Activated CD8-positive, alpha-beta memory T cell treated with anti-CD3 and anti-CD28 coated beads for 36 hours (primary cell): Measurements from ENCODE around the gene TMEM47. TPM values are rescaled to one million over a fixed set of nuclear protein-coding genes. Genes with fewer than 3 reads are reported as not detected.

Source experiments
- CTCF ChIA-PET: fragments of 350-600 bp; sonication (Branson Sonifier 250); formaldehyde crosslinking; loops from one replicate; lab custom pipeline; 2021; ENCODE audit warnings: antibody characterized with exemption; lab: Charles Lee
- POLR2A ChIA-PET: fragments of 350-600 bp; sonication (Branson Sonifier 250); formaldehyde crosslinking; loops from one replicate; lab custom pipeline; 2021; ENCODE audit warnings: antibody characterized with exemption; lab: Charles Lee
- total RNA-seq, 2 experiments: library from RNA; stranded (reverse); gene quantifications; one replicate each; pipeline ENCODE4 v1.2.3, GENCODE V29; 2021

The TMEM47 gene
- not detected for total RNA-seq

GRCh38 chrX:34656842-34657725 lies at the start of gene TMEM47:
TMEM47 (minus strand) TSS chrX:34657285; CDS start chrX:34657029, 256 bp downstream.
- CTCF ChIA-PET: no interaction called here
- POLR2A ChIA-PET: no interaction called here

GRCh38 chrX:34687095-34687494 lies 30.0 kb upstream of the TMEM47 start:
- POLR2A ChIA-PET: no interaction called here
- CTCF ChIA-PET: interaction anchor here (0.6 kb wide), 1 partner anchor 88 kb away, joined by 3 read pairs; no protein-coding TSS in a partner anchor

GRCh38 chrX:34659575-34659974 lies 2.5 kb upstream of the TMEM47 start:
- CTCF ChIA-PET: no interaction called here

GRCh38 chrX:34658326-34658725 lies 1.2 kb upstream of the TMEM47 start:
- ChIA-PET CTCF (no interaction called here), POLR2A (no interaction called here)

More at GRCh38 chrX:34659575-34659974, 2.5 kb upstream of the TMEM47 start:
- POLR2A ChIA-PET: no interaction called here

- ChIA-PET CTCF (no interaction called here), POLR2A (no interaction called here)
These were observed 613 bp upstream of the TMEM47 start for GRCh38 chrX:34657726-34658070.

- CTCF ChIA-PET: no interaction called here
- POLR2A ChIA-PET: no interaction called here
These were observed 631 bp downstream of the TMEM47 start for GRCh38 chrX:34656467-34656841.

- CTCF ChIA-PET: no interaction called here
- POLR2A ChIA-PET: no interaction called here
These were observed 1.3 kb downstream of the TMEM47 start for GRCh38 chrX:34655501-34656455.

GRCh38 chrX:34654696-34655490 lies 2.2 kb downstream of the TMEM47 start:
- POLR2A ChIA-PET: no interaction called here
- CTCF ChIA-PET: no interaction called here

- CTCF ChIA-PET: no interaction called here
- POLR2A ChIA-PET: no interaction called here
These were observed 3.3 kb downstream of the TMEM47 start for GRCh38 chrX:34653811-34654210.

GRCh38 chrX:34642849-34643248 lies 14.2 kb downstream of the TMEM47 start:
- CTCF ChIA-PET: no interaction called here
- POLR2A ChIA-PET: no interaction called here

- ChIA-PET CTCF (no interaction called here), POLR2A (no interaction called here)
These were observed 19.0 kb downstream of the TMEM47 start for GRCh38 chrX:34638116-34638515.

- ChIA-PET POLR2A (no interaction called here), CTCF (no interaction called here)
These were observed 22.7 kb downstream of the TMEM47 start for GRCh38 chrX:34634349-34634748.

GRCh38 chrX:34632384-34632783 lies 24.7 kb downstream of the TMEM47 start:
- CTCF ChIA-PET: no interaction called here
- POLR2A ChIA-PET: no interaction called here

- ChIA-PET CTCF (no interaction called here), POLR2A (no interaction called here)
These were observed 25.4 kb downstream of the TMEM47 start for GRCh38 chrX:34631479-34632220.

GRCh38 chrX:34629572-34629971 lies 27.5 kb downstream of the TMEM47 start:
- ChIA-PET CTCF (no interaction called here), POLR2A (no interaction called here)

- ChIA-PET CTCF (no interaction called here), POLR2A (no interaction called here)
These were observed 32.7 kb downstream of the TMEM47 start for GRCh38 chrX:34624416-34624815.

GRCh38 chrX:34619920-34620319 lies 37.2 kb downstream of the TMEM47 start:
- CTCF ChIA-PET: no interaction called here
- POLR2A ChIA-PET: no interaction called here

GRCh38 chrX:34612036-34612435 lies 45.0 kb downstream of the TMEM47 start:
- ChIA-PET CTCF (no interaction called here), POLR2A (no interaction called here)

- CTCF ChIA-PET: no interaction called here
- POLR2A ChIA-PET: no interaction called here
These were observed 58.7 kb downstream of the TMEM47 start for GRCh38 chrX:34598362-34598761.
